Keratinocyte (primary cell): ENCODE measurements around the gene CDH12. TPM values are rescaled to one million over a fixed set of nuclear protein-coding genes. Genes with fewer than 3 reads are reported as not detected.

Experiments used
- DNase-seq: peaks from one replicate; pipeline ENCODE4 v3.0.0-alpha.2; 2011; ENCODE audit warnings: low read depth, missing footprints, low spot score
- FAIRE-seq: peaks from 2 replicates; lab custom pipeline; 2011; peaks lifted over from hg19 to GRCh38; lab: Jason Lieb, UNC
- H2AFZ ChIP-seq: 2 replicates; pipeline ENCODE4 v1.6.0; 2012; ENCODE audit warnings: low read length, control low read depth, inconsistent platforms; ENCODE audit not compliant: control insufficient read depth
- H3K27ac ChIP-seq: 2 replicates; pipeline ENCODE4 v1.5.1; 2011; ENCODE audit warnings: low read length; ENCODE audit not compliant: control insufficient read depth, insufficient read depth
- H3K27me3 ChIP-seq: 3 replicates; pipeline ENCODE4 v1.6.0; 2011; ENCODE audit warnings: low read length; ENCODE audit not compliant: control insufficient read depth, insufficient read depth; ENCODE audit errors: extremely low read depth
- H3K36me3 ChIP-seq, 2 experiments: 2 replicates in 1 of 2; 3 replicates in 1 of 2; pipeline ENCODE4 v1.5.1; 2011; ENCODE audit warnings: low read length in 2 of 2, mild to moderate bottlenecking in 1 of 2; ENCODE audit not compliant: control insufficient read depth in 2 of 2, insufficient read depth in 2 of 2; ENCODE audit errors: extremely low read depth in 1 of 2
- H3K4me1 ChIP-seq: 3 replicates; pipeline ENCODE4 v1.5.1; 2011; ENCODE audit warnings: low read length; ENCODE audit not compliant: control insufficient read depth, insufficient read depth; ENCODE audit errors: extremely low read depth
- H3K4me2 ChIP-seq: 3 replicates; pipeline ENCODE4 v1.6.0; 2011; ENCODE audit warnings: low read depth, low read length; ENCODE audit not compliant: control insufficient read depth, insufficient read depth; ENCODE audit errors: extremely low read depth
- H3K4me3 ChIP-seq, 3 experiments: fragments of 200-600 bp in 1 of 3; sonication (generic) in 1 of 3; 2 replicates in 2 of 3; 3 replicates in 1 of 3; pipeline ENCODE4 v1.5.1; 2011 to 2016; ENCODE audit warnings: low read length in 3 of 3, mild to moderate bottlenecking in 3 of 3, control low read depth in 2 of 3, inconsistent platforms in 1 of 3, low read depth in 1 of 3, mixed read lengths in 1 of 3, mixed run types in 1 of 3, moderate library complexity in 1 of 3; ENCODE audit not compliant: control insufficient read depth in 2 of 3, insufficient read depth in 2 of 3; ENCODE audit errors: extremely low read depth in 1 of 3
- H3K79me2 ChIP-seq: 2 replicates; pipeline ENCODE4 v1.6.0; 2012; ENCODE audit warnings: low read length; ENCODE audit not compliant: control insufficient read depth, insufficient read depth
- H3K9ac ChIP-seq: 3 replicates; pipeline ENCODE4 v1.6.0; 2011; ENCODE audit warnings: low read length; ENCODE audit not compliant: control insufficient read depth, insufficient read depth; ENCODE audit errors: extremely low read depth
- H3K9me1 ChIP-seq: 3 replicates; pipeline ENCODE4 v1.6.0; 2011; ENCODE audit warnings: low read length; ENCODE audit not compliant: control insufficient read depth, insufficient read depth; ENCODE audit errors: extremely low read depth
- H3K9me3 ChIP-seq: 2 replicates; pipeline ENCODE4 v1.5.1; 2012; ENCODE audit warnings: low read depth, low read length; ENCODE audit not compliant: control insufficient read depth
- H4K20me1 ChIP-seq: 3 replicates; pipeline ENCODE4 v1.6.0; 2011; ENCODE audit warnings: low read length; ENCODE audit not compliant: control insufficient read depth, insufficient read depth; ENCODE audit errors: extremely low read depth
- EZH2 ChIP-seq: IDR thresholded peaks from one replicate; pipeline ENCODE4 v1.6.1; 2012; ENCODE audit warnings: inconsistent platforms, mild to moderate bottlenecking, low read length, moderate library complexity
- dilution Hi-C: fragments of 300-500 bp; cut with MboI; formaldehyde crosslinking; loops from one replicate; pipeline ENCODE4 v1.7.0; 2020; ENCODE audit warnings: low sequenced_read_pairs; ENCODE audit not compliant: extremely low pct_ligation_motif_present
- polyA plus RNA-seq, 5 experiments: library from polyadenylated mRNA; depleted of rRNA in 3 of 5; stranded (reverse) in 3 of 5; stranded (forward) in 1 of 5; unstranded in 1 of 5; fragments of >200 nt; gene quantifications; 1 replicate in 1 of 5; 2 replicates in 3 of 5; 3 replicates in 1 of 5; pipeline versions ENCODE4 v1.2.1 to v1.2.3, GENCODE V29; 2011 to 2012; ENCODE audit warnings: missing spikeins in 2 of 5, low read depth in 1 of 5, low replicate concordance in 1 of 5
- TF ChIP-seq, protein P1 (sequence below), 3 experiments: IDR thresholded peaks in 1 of 3; conservative IDR thresholded peaks in 1 of 3; optimal IDR thresholded peaks in 1 of 3; 2 replicates in 2 of 3; 3 replicates in 1 of 3; pipeline versions ENCODE3 to v1.5.1; 2011; ENCODE audit warnings: low read length in 3 of 3, mild to moderate bottlenecking in 3 of 3, moderate library complexity in 2 of 3, control low read depth in 1 of 3, inconsistent platforms in 1 of 3; ENCODE audit not compliant: insufficient read depth in 2 of 3; ENCODE audit errors: extremely low read depth in 1 of 3

Gene CDH12
- polyA plus RNA-seq, 1 donor (not counting 4 experiments of a cell fraction or from before 2014, with no cell fraction given) = not detected

GRCh38 chr5:22560147-22560546 lies 293.0 kb downstream of the CDH12 start:
- H4K20me1 ChIP-seq = no peaks in the 10 kb centered on the region
- no peaks in the 10 kb centered on the region for H3K9me1 ChIP-seq
- peaks cover 3% of the 10 kb centered on the region for H3K4me1 ChIP-seq
- no peak overlapping the region for H2AFZ ChIP-seq
- no peak overlapping the region for H3K9ac ChIP-seq
- no peak overlapping the region for H3K4me3 ChIP-seq
- TF ChIP-seq, protein P1, sequence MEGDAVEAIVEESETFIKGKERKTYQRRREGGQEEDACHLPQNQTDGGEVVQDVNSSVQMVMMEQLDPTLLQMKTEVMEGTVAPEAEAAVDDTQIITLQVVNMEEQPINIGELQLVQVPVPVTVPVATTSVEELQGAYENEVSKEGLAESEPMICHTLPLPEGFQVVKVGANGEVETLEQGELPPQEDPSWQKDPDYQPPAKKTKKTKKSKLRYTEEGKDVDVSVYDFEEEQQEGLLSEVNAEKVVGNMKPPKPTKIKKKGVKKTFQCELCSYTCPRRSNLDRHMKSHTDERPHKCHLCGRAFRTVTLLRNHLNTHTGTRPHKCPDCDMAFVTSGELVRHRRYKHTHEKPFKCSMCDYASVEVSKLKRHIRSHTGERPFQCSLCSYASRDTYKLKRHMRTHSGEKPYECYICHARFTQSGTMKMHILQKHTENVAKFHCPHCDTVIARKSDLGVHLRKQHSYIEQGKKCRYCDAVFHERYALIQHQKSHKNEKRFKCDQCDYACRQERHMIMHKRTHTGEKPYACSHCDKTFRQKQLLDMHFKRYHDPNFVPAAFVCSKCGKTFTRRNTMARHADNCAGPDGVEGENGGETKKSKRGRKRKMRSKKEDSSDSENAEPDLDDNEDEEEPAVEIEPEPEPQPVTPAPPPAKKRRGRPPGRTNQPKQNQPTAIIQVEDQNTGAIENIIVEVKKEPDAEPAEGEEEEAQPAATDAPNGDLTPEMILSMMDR (optimal IDR thresholded peaks at IDR 0.05 in 1 of 3, IDR thresholded peaks at IDR 0.05 in 1 of 3, conservative IDR thresholded peaks at IDR 0.05 in 1 of 3; ENCODE audit: extremely low read depth in 1 of 3, insufficient read depth in 2 of 3, low read length in 3 of 3) = no peak
- no peak for TF ChIP-seq EZH2
- FAIRE-seq = peak; percentile 93
- no peaks in the 10 kb centered on the region for H3K27me3 ChIP-seq
- no peak overlapping the region for H3K4me2 ChIP-seq
- no peaks in the 10 kb centered on the region for H3K9me3 ChIP-seq
- no peaks in the 10 kb centered on the region for H3K36me3 ChIP-seq
- no peak for DNase-seq
- no peaks in the 10 kb centered on the region for H3K79me2 ChIP-seq
- dilution Hi-C loops = no loop called here
- H3K27ac ChIP-seq = peak overlapping the region; percentile 59

DNA sequence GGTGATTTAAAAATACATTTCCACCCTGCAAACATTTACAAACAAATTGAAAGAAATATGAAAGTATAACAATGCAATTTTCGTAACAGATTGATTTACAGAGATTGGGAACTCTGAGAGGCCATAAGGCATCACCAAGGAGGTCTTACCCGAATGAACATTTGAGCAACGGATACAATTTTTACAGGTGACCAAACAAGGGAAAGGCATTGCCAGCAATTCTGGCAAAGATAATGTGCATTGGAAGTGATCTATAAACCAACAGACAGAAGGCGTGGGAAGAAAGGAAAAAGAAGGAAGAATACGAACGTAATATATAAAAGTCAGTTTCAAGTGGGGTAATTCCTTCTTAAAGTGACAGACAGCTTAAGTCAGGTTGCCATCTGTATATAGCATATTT lies 295.9 kb downstream of the CDH12 start:
- dilution Hi-C loops = no loop called here
- H3K36me3 ChIP-seq = no peaks in the 10 kb centered on the region
- peaks cover 3% of the 10 kb centered on the region for H3K4me1 ChIP-seq
- H3K9me3 ChIP-seq = no peaks in the 10 kb centered on the region
- no peaks in the 10 kb centered on the region for H3K27me3 ChIP-seq
- TF ChIP-seq, protein P1 (optimal IDR thresholded peaks at IDR 0.05 in 1 of 3, IDR thresholded peaks at IDR 0.05 in 1 of 3, conservative IDR thresholded peaks at IDR 0.05 in 1 of 3; ENCODE audit: extremely low read depth in 1 of 3, insufficient read depth in 2 of 3, low read length in 3 of 3) = no peak
- no peak for TF ChIP-seq EZH2
- H3K79me2 ChIP-seq = no peaks in the 10 kb centered on the region
- no peak overlapping the region for H3K4me3 ChIP-seq
- FAIRE-seq = no peak
- no peak overlapping the region for H3K27ac ChIP-seq
- no peak overlapping the region for H3K4me2 ChIP-seq
- H3K9ac ChIP-seq = no peak overlapping the region
- no peak for DNase-seq
- no peaks in the 10 kb centered on the region for H3K9me1 ChIP-seq
- H4K20me1 ChIP-seq = no peaks in the 10 kb centered on the region
- no peak overlapping the region for H2AFZ ChIP-seq
